Keratinocyte (primary cell): Measurements from ENCODE around the gene MAFF.

Experiments used
- CTCF ChIP-seq, 3 experiments: IDR thresholded peaks in 1 of 3; conservative IDR thresholded peaks in 1 of 3; optimal IDR thresholded peaks in 1 of 3; 2 replicates in 2 of 3; 3 replicates in 1 of 3; pipeline versions ENCODE3 to v1.5.1; 2011; ENCODE audit warnings: low read length in 3 of 3, mild to moderate bottlenecking in 3 of 3, moderate library complexity in 2 of 3, control low read depth in 1 of 3, inconsistent platforms in 1 of 3; ENCODE audit not compliant: insufficient read depth in 2 of 3; ENCODE audit errors: extremely low read depth in 1 of 3
- EZH2 ChIP-seq: IDR thresholded peaks from one replicate; pipeline ENCODE4 v1.6.1; 2012; ENCODE audit warnings: inconsistent platforms, mild to moderate bottlenecking, low read length, moderate library complexity

DNA sequence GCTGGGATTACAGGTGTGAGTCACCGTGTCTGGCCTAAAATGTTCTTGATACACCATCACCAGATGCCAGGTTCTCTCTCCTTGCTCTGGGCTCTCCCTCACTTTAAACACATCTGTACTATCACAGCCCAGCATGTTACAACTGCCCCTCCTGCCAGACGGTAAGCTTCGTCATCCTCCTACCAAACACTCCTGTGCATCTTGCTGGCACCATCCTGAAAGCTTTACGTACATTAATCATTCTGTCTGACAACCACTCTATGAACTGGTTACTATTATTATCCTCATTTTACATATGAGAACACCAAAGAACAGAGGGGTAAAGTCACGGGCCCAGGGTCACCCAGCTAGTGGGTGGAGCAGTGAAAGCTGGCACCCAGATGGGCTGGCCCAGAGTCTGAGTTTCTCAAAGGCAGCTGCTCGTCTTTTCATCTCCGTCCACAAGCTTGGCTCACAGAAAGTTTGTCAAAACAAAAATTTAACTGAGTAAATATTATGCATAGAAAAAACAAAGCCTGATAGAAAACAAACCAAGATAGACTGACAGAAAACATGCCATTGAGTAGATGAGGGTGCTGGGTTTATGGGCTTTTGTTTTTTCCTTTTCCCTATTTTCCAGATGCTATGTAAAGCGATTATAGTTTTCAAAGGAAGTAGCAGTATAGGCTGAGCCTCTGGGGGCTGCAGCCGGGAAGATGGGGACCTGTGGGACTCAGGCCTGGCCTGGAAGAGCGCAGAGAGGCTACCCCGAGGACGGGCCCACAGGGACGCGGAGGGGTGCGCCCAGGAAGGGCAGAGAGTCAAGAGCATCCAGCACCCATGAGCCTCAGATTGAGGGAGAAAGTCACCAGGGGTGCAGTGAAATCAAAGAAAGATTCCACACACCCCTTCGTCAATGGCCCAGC, 29.6 kb upstream of the MAFF start:
- TF ChIP-seq CTCF (optimal IDR thresholded peaks at IDR 0.05 in 1 of 3, IDR thresholded peaks at IDR 0.05 in 1 of 3, conservative IDR thresholded peaks at IDR 0.05 in 1 of 3; ENCODE audit: extremely low read depth in 1 of 3, insufficient read depth in 2 of 3, low read length in 3 of 3) (no peak), EZH2 (no peak)
